Measurements from ENCODE around the gene ACTG1.

ACTG1 gene

DNA sequence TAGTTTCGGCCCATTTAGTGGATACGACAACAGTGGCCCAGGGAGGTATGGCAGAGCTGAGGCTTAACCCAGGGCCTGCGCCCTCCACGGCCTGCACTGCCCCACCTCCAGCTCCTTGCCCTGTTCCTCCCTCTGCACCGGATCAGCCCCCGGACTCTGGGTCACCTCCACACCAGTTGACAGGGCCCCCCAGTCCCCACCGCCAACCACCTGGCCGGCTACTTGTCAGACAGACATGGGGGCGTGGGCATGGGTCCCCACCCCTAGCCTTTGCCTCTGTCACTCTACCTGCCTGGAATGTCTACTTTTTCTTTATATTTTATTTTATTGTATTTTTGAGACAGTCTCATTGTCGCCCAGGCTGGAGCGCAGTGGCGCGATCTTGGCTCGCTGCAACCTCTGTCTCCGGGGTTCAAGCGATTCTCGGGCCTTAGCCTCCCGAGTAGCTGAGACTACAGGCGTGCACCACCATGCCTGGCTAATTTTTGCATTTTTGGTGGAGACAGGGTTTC lies 3.0 kb upstream of the ACTG1 start:
- no peak for DNase-seq

DNA sequence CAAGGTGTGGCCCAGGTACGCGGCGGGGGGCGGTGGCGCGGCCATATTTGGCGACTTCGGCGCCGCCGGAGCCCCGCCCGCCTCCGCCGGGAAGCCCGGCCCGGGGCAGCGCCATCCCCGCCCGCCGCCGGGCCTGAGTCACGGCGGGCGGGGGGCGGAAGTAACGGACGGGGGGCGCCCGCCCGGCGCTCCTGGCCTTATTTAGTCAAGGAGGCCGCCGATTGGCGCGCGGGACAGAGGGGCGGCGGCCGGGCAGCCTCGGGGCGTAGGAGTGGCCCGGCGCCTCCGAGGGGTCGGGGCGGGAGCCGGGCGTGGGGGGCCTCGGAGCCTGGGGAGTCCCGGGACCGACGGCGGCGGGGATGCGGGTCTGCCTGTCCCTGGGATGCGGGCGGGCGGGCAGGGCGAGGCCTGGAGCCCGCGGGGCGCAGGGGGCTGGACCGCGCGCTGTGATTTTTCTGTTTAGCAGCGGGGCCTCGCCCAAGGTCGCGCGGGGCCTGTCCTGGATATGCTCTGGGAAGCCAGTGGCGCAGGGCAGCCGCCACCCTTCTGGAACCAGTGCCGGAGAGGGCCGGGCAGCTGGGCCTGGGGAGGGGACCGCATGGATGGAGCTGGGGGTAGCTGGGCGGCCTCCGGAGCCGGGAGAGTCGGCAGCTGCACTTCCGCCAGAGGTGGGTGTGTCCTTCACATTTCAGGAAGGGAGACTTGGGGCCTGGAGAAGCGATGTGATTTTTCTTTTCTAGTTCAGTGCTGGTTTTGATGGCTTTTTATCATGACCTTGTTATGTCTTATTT lies 2.3 kb upstream of the ACTG1 start:
- DNase-seq, result no peak

DNA sequence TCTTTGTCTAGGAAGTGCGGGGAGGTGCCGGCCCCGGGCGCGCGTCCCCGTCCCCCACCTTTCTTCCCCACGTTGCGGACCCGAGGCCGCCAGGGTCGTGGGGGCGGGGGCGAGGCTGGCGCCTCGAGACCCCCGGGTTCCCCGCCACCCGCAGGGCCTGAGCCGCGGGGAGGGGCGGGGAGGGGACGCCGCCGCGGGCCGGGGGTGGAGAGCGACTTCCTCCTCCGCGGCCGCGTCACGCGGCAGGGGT lies 1.8 kb upstream of the ACTG1 start:
- DNase-seq, result no peak

DNA sequence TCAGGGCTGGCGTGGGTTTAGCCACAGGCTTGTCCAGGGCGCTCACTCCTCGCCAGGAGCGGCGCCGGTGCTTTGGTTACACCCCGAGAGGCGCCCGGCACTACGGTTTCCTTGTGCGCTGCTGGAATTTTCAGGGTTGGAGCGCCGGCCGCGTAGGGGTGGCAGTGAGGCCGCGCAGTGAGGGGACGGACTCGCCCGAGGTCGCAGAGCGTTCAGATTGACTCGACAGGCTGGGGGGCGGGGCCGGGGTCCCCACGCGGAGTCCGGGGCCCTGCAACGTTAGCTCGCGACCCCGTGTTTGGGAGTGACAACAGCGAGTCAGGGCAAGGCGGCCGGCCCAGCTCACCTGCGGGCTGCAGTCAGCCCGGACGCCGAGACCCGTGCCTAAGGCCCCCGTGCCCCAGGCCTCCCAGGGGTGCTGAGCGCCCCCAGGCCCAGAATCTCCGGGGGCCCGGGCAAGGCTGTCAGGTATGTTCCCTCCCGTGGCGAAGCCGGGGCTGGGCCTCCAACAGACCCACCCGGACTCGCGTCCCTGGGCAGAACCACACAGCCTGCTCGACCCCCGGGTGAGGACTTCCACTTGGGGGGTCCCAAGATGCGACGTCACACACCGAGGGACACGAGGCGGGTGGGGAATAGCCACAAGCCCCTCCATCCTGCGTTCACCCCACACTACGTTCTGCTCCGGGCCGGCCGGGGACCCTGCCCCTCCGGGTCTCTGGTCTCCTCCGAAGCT lies 1.3 kb upstream of the ACTG1 start:
- DNase-seq, result no peak

DNA sequence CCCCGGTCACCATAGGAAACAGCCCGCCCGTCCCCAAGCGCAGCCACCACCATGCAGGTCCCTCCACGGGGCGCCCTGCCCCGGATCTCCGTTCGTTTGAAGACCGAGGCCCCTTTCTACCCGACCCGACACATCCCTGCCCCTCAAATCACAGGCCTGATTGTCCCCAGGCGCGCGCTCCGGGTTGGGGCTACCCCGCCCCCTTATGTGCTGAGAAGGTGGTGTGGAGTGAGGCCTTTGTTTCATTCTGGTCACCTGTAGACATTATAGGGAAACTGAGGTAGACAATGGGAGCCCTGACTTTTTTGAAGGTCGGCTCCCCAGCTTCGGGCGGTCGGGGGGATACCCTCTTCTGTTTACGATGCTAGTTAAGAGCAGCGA lies 763 bp upstream of the ACTG1 start:
- DNase-seq, result no peak

DNA sequence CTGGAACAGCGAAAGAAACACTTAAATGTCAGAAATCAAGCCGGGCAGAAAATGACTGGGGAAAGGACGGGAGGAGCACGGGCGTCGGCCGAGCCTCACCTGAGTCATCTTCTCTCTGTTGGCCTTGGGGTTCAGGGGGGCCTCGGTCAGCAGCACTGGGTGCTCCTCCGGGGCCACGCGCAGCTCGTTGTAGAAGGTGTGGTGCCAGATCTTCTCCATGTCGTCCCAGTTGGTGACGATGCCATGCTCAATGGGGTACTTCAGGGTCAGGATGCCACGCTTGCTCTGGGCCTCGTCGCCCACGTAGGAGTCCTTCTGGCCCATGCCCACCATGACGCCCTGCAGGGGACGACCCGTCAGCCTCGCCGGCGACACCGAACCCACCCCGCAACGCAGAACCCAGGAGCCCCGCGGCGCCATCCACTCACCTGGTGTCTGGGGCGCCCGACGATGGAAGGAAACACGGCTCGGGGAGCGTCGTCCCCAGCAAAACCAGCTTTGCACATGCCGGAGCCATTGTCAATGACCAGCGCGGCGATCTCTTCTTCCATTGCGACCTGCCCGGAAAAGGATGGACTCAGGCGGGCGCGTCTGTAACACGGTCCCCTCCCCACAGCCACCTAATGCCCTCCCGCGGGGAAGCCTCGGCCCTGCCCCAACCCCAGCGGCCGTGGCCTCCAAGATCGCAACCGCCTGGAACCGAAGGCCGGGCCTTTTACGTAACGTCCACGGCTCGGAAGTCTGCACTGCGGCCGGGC lies 616 bp downstream of the ACTG1 start:
- no peak for DNase-seq

DNA sequence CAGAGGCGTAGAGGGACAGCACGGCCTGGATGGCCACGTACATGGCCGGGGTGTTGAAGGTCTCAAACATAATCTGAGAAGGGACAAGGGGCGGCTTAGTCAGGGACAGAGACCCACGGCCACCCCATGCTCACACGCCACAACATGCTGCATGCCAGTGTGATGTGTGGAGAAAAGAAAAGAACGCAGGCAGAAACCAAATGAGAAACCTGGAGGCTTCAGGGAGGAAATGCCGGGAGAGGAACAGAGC lies 1.1 kb downstream of the ACTG1 start:
- no peak for DNase-seq

DNA sequence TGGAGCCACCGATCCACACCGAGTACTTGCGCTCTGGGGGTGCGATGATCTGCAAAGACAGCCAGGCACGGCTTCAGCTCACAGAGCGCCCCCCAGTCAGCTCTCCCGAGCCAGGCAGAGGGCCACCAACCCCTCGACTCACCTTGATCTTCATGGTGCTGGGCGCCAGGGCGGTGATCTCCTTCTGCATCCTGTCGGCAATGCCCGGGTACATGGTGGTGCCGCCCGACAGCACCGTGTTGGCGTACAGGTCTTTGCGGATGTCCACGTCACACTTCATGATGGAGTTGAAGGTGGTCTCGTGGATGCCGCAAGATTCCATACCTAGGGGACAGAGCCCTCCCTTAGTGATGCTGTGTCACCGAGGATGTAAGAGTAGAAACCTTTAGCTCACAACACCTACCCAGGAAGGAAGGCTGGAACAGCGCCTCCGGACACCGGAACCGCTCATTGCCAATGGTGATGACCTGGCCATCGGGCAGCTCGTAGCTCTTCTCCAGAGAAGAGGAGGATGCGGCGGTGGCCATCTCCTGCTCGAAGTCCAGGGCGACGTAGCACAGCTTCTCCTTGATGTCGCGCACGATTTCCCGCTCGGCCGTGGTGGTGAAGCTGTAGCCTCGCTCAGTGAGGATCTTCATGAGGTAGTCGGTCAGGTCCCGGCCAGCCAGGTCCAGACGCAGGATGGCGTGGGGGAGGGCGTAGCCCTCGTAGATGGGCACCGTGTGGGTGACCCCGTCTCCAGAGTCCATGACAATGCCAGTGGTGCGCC lies 1.6 kb downstream of the ACTG1 start:
- DNase-seq, result no peak

DNA sequence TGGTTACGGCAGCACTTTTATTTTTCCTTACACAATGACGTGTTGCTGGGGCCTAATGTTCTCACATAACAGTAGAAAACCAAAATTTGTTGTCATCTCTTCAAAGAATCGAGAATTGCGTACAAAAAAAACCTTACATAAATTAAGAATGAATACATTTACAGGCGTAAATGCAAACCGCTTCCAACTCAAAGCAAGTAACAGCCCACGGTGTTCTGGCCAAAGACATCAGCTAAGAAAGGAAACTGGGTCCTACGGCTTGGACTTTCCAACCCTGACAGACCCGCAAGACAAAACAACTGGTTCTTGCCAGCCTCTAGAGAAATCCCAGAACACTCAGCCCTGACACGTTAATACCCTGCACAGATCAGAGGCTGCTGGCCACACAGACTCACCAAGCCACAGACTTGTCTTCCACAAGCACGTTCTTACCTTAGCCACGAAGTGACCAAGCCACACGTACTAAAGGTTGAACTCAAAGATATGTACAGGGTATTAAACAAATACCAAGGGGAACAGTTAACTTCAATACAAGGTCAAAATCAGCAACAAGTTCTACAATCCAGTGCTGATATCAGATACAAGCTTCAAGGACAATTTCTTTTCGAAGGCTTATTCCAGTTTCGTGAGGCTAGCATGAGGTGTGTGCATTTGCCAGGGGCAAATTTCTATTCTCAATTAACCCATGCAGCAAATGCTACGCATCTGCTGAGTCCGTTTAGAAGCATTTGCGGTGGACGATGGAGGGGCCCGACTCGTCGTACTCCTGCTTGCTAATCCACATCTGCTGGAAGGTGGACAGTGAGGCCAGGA lies 2.4 kb downstream of the ACTG1 start:
- DNase-seq, result no peak

DNA sequence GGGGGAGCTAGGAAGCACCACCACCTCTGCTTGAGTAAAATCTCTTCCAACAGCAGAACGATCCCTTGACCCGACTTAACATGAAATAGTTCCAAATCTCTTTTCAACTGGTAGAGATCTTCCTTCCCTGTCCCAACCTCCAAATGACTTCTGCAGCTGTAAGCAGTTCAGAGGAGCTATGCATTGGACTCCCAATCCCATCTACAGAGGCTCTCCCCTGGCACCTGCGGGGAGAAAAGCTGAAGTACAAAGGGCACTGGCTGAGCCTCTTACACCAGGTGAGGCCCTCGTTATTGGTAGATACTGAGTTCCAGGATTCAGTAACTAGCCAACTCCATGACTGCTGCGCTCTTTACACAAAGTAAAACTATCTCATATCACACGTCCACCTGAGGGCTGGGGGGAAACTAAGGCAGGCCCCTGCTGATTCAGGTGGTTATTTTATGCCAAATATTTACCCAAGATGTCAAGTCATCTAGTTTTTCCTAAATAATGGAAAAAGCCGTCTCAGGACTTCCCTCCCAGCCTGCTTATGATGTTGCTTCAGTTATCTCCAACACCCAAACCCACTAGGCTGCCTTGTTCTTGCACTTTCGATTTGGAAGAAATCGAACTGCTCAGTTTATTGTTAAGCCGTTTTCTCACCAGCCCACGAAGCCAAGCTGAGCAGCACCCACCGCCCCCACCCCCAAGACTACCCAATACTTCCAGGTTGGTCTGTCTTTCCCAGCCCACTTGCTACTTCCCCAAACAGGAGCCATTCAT lies 3.2 kb downstream of the ACTG1 start:
- no peak for DNase-seq

DNA sequence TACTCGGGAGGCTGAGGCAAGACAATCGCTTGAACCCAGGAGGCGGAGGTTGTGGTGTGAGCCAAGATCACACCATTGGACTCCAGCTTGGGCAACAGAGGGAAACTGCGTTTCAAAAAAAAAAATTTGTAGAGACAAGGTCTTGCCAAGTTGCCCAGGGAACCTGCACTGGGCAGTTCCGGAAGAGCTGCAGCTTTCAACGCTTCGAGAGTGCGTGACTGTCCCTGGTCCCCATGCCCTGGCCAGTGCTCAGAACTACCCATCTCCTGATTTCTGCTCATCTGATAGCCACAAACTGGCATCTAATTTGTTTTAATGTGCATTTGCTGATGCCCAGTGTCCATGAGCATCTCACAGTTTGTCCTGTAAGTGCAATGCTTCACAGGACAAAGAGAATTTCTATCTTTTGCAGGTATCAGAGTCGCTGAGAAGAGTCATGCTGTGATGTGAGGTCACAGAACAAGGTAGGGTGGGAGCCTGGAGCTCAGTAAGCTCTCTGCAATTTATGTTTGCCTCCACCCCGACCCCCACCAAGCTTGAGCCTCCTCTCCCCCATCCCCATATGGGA lies 3.9 kb downstream of the ACTG1 start:
- DNase-seq, result no peak

DNA sequence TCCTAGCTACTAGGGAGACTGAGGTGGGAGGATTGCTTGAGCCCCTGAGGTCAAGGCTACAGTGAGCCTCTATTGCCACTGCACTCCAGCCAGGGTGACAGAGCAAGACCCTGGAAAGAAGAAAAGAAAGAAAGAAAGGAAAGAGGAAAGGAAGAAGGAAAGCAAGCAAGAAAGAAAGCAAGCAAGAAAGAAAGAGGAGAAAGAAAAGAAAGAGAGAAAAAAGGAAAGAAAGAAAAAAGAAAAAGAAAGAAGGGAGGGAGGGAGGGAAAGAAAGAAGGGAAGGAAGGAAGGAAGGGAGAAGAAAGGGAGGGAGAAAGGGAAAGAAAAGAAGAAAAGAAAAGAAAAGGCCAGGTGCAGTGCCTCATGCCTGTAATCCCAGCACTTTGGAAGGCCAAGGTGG lies 9.0 kb downstream of the ACTG1 start:
- DNase-seq, result no peak

DNA sequence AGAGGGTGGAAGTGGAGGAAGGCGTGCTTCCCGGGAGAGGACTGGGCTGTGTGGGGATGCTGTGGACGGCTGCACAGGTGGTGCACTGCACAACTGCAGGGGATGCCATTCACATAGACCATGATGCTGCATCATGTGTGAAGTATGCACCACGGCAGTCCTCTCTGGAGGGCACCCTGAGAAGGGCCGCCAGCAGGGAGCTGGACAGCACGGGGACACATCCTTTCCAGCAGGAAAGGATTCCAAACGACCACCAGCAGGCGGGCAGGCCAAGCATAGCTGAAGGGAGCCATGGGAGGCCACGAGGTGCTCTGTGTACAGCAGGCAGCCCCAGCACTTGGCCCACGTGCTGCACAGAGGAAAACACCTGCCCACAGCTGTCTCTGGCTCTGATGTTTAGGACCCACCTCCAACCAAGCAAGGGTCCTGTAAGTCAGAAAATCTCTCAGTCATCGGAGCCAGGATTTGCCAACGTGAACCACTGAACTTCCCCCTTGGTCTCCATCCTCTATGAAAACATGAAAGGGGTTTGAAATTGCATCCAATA lies 10.1 kb downstream of the ACTG1 start:
- DNase-seq, result no peak

DNA sequence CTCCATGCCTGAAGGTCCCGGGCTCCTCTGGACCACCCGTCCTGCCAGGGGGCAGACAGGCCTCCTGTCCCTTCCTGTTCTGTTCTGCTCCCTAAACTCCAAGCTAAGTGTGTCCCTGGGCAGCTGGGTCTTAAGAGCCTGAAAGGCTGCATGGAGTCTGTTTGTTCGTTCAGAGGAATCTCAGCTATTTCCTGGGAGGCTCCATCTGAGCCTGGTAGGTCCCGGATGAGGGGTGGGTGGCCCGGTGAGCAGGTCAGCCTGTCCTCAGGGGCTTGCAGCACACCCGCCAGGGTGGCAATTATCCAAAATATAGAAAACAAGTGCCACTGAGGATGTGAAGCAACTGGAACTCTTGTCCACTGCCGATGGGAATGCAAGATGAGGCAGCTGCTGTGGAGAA lies 12.6 kb downstream of the ACTG1 start:
- no peak for DNase-seq

DNA sequence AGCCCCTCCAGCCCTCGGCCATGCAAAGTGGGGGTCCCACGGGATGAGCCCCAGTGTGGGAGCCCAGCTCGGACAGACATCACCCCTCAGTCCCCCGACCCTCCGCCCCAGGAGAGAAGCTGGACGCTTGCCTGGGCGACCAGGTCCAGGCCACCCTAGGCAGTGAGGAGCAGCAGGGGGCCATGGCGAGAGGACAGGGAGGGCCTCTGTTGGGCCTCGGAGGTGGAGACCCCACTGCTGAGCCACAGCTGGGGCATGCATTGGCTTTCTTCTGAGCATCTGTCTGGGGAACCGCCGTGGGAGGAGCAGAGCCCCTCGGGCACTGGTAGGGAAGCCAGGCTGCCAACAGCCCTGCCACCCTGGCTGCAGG lies 13.0 kb downstream of the ACTG1 start:
- no peak for DNase-seq

DNA sequence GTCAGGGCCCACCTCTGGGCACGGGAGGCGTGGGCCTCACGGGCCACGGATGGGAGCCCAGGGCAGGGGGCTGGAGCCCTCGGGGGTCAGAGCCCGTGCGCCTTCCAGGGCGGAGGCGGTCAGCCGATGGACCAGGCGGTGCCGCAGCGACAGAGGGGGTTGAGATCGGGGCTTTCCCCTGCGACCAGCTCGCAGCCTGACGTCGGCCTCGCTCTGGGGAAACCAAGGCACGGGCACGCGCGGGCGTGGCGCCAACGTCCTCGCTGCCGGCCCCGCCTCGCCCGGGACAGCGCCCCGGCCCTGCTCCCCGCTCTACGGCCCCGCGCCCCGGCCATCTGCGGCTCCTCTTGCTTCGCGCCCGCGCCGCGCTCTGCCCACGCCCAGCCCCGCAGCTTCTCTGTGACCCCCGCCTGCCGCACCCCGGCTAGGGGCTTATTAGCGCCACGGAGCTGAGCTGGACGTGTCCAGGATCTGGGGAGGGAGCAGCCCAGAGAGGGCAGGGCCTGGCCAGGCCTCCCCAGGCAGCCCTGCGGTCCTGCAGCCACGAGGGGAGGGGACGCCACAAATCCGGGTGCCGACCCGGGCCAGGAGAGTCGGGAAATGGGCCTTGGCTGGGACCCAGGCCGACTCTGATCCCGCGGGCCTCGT lies 13.5 kb downstream of the ACTG1 start:
- no peak for DNase-seq

DNA sequence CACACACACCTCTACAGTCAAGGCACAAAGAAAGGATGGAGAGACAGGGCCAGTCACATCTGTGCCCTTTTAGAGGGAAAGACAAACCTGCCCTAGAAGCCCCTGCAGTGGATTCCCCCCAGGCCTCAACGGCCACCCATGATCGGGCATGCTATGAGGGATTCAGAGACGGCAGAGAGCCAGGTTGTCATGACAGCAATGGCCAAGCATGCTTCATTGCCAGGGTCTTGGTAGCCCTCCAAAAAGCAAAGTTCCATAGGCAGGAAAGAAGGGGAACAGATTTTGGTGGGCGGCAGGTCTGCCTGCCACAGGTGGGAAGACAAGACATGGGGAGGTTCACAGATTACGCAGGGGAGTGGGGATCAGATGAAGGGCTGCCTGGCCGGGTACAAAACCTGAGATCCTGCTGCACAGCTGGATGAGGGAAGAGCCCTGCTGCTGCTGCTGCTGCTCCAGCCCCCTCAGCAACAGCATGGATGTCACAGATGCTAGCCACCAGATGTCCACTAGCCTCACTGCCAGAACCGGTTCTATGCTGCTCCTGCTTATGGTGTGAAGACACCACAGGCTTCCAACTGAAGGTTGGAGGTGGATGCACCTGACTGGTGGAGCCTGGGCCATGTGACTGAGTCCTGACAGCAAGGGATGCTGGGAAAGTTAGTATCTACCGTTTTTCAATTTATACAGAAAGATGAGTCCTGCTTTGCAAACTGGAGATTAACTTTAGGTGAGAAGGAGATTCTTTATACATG lies 17.8 kb downstream of the ACTG1 start:
- DNase-seq, result no peak

DNA sequence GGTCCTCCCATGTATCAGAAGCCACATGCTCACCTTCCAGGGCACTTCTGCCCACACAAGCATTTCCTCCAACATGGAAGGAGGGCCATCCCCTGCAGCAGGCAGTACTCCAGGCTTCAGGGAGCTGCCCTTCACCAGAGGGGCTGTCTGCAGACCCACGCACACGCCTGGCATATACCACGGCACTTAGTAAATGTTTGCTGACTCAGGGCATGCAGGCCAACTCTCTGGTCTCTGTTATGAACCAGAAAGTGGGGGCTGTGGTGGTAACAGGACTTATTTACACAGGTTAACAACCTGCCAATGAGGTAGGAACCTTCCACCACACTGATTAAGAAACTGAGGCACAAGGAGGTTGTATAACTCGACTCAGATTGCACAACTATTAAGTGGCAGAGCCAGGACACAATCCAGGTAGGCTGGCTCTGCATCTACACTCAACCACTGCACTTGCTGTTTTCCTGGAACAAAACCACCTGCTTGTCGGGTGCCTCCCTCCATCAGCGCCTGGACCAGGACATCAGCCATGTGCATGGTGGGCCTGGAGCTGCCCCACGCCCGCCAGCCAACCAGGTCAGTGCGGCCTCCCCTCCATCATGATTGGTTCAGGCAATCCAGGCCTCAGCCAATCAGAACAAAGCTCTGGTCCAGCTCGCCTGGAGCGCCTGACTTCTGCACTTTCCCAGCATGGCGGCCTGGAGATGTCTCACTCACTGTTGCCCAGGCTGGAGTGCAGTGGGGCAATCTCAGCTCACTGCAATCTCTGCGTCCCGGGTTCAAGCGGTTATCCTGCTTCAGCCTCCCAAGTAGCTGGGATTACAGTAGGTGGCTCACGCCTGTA lies 19.2 kb downstream of the ACTG1 start:
- DNase-seq, result no peak

DNA sequence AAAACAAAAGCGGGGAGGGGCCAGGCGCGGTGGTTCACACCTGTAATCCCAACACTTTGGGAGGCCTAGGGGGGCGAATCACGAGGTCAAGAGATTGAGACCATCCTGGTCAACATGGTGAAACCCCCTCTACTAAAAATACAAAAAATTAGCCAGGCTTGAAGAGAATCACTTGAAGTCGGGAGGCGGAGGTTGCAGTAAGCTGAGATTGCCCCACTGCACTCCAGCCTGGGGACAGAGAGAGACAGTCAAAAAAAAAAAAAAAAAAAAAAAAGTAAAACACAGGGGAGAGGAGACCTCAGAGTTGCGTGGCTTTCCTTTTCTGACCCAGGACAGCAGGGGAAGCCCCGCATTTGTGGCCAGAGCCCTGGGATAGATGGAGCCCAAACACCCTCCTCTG lies 19.9 kb downstream of the ACTG1 start:
- DNase-seq, result no peak

All from SIG-M5 (cell line).